ENCODE measurements around the gene GALNT8. TPM values are rescaled to one million over a fixed set of nuclear protein-coding genes. Genes with fewer than 3 reads are reported as not detected.

GALNT8 gene
- total RNA-seq, 1 donor from 2014 or later: not detected

DNA sequence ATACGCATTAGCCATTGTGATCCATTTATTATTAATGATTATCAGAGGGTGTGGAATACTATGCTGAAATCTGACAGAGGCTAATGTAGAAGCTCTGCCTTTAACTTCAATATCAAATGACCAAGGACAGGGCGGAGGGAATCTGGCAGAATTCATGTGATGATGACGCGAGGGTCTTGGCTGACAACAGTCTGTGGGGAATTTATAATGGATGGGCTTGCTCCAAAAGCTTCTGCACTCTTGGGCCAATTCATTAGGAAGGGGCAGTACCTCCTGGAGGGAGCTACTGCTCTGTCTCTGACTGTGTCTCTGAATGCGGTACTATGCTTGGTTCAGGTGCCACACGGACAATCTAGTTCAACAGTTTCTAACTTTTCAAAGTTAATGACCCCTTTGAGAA lies 46.2 kb downstream of the GALNT8 start:
- intact Hi-C loops (cut with DNase I): no loop called here
- TF ChIP-seq, protein P1, sequence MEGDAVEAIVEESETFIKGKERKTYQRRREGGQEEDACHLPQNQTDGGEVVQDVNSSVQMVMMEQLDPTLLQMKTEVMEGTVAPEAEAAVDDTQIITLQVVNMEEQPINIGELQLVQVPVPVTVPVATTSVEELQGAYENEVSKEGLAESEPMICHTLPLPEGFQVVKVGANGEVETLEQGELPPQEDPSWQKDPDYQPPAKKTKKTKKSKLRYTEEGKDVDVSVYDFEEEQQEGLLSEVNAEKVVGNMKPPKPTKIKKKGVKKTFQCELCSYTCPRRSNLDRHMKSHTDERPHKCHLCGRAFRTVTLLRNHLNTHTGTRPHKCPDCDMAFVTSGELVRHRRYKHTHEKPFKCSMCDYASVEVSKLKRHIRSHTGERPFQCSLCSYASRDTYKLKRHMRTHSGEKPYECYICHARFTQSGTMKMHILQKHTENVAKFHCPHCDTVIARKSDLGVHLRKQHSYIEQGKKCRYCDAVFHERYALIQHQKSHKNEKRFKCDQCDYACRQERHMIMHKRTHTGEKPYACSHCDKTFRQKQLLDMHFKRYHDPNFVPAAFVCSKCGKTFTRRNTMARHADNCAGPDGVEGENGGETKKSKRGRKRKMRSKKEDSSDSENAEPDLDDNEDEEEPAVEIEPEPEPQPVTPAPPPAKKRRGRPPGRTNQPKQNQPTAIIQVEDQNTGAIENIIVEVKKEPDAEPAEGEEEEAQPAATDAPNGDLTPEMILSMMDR (IDR thresholded peaks at IDR 0.05): no peak
- no peak for DNase-seq (ENCODE audit: low spot score in 2 of 2)
- no peaks in the 10 kb centered on the region for H3K27me3 ChIP-seq
- H3K27ac ChIP-seq: no peak overlapping the region
- no peaks in the 10 kb centered on the region for H3K9me3 ChIP-seq
- no peaks in the 10 kb centered on the region for H3K36me3 ChIP-seq
- no peak overlapping the region for H3K4me3 ChIP-seq
- peaks cover 0 to 5% of the 10 kb centered on the region in 2 donors for H3K4me1 ChIP-seq

DNA sequence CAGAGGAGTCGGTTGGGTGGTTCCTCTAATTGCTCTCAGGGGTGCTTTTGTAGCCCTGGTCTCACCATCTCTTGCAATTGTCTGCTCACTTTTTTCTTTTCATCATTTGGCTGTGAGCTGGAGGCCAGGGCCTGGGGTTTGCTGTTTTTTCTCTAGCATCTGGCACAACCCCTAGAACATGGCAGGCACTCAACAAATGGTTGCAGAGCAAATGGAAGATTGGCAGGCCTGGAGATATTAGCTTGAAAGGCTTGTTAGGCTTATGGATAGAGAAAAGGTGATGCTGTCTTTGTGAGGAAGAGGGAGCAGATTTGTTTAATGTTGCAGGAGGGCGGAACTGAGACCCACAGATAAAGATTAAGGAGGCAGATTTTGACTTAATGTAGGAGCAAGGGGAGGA lies 47.0 kb downstream of the GALNT8 start:
- H3K36me3 ChIP-seq: no peaks in the 10 kb centered on the region
- no peak overlapping the region for H3K27ac ChIP-seq
- no peaks in the 10 kb centered on the region for H3K27me3 ChIP-seq
- intact Hi-C loops (cut with DNase I): no loop called here
- TF ChIP-seq, protein P1 (IDR thresholded peaks at IDR 0.05): no peak
- no peak overlapping the region for H3K4me3 ChIP-seq
- no peak for DNase-seq (ENCODE audit: low spot score in 2 of 2)
- no peaks in the 10 kb centered on the region for H3K9me3 ChIP-seq
- H3K4me1 ChIP-seq: peaks cover 0 to 5% of the 10 kb centered on the region in 2 donors

DNA sequence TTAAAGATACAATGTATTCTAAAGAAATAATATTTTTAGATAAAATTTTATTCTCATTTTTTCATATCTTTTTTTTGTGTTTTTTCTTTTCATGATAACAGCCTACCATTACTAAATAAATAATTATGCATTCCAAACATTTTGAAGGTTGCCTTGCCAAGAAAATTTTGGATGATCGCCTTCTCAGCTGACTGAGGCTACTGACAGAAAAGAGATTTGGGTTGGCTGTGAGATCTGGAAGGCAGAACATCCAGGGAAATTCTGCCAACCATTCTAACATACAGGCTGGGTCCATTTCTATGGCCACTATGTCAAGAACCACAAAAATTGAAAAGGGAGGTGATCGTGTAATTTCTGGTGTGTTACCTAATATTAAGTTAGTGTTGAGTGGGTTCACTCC lies 48.1 kb downstream of the GALNT8 start:
- intact Hi-C loops (cut with DNase I): no loop called here
- no peak overlapping the region for H3K27ac ChIP-seq

DNA sequence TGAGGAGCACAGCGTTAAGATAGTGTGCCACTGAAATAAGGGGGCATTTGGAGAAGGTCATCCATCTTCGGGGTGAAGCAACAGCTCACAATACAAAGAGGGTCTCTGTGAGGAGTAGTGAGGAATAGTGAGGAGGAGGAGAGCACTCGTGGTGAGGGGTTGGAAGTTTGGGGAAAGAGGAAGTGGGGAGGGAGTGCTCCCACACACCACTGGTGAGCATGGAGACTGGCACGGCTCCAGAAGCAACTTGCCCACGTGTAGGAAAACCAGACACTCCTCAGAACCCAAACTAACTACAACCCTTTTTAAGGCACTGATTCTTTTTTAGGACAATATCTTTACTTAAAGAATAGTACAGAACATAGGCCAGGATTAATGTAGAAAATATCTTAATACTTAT lies 48.9 kb downstream of the GALNT8 start:
- H3K4me3 ChIP-seq: no peak overlapping the region
- DNase-seq (ENCODE audit: low spot score in 2 of 2): no peak
- intact Hi-C loops (cut with DNase I): no loop called here
- no peaks in the 10 kb centered on the region for H3K36me3 ChIP-seq
- no peaks in the 10 kb centered on the region for H3K27me3 ChIP-seq
- TF ChIP-seq, protein P1 (IDR thresholded peaks at IDR 0.05): no peak
- no peak overlapping the region for H3K27ac ChIP-seq
- peaks cover 0 to 5% of the 10 kb centered on the region in 2 donors for H3K4me1 ChIP-seq
- no peaks in the 10 kb centered on the region for H3K9me3 ChIP-seq

More for the DNA sequence above, 48.1 kb downstream of the GALNT8 start:
- DNase-seq (ENCODE audit: low spot score in 2 of 2): no peak
- H3K4me3 ChIP-seq: no peak overlapping the region
- peaks cover 0 to 5% of the 10 kb centered on the region in 2 donors for H3K4me1 ChIP-seq
- TF ChIP-seq, protein P1 (IDR thresholded peaks at IDR 0.05): no peak
- H3K27me3 ChIP-seq: no peaks in the 10 kb centered on the region
- no peaks in the 10 kb centered on the region for H3K9me3 ChIP-seq
- no peaks in the 10 kb centered on the region for H3K36me3 ChIP-seq

DNA sequence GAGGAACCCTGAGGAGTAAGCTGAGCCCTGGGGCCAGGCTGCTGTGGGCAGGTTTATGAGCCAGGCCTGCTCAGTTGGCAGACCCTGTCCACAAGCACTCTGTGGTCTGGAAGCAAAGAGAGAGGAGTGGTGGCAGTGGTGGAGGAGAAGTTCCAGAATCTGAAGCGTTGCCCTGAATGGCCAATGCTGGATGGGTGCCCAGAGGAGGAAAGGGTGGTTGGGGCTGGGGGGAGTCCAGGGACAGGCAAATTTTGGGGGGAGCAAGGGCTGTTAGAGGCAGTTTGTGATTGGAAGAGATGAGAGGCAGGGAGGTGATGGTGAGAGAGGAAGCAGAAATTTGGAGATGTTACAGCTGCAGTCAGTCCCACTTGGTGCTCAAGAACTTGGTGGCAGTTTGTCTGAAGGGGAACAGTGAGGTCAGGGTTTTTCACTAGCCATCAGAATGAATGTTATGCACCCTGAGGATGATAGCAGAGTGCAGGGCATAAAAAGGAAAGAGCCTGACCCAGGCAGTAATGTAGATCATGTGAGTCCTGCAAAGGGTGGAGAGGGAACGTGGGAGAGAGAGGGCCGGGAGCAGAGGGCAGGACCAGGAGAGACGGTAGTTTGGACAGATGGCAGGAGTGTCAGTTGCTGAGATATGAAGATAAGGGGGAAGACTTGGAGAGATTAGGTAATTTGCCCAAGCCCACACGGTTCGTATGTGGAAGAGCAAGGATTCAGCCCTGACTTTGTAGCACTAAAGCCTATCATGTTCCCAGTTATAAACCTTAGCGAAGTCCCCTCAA lies 51.2 kb downstream of the GALNT8 start:
- no peak overlapping the region for H3K4me3 ChIP-seq
- no peak for DNase-seq (ENCODE audit: low spot score in 2 of 2)
- peaks cover 0 to 5% of the 10 kb centered on the region in 2 donors for H3K4me1 ChIP-seq
- no peaks in the 10 kb centered on the region for H3K9me3 ChIP-seq
- TF ChIP-seq, protein P1 (IDR thresholded peaks at IDR 0.05): no peak
- H3K27me3 ChIP-seq: no peaks in the 10 kb centered on the region
- intact Hi-C loops (cut with DNase I): no loop called here
- no peak overlapping the region for H3K27ac ChIP-seq
- no peaks in the 10 kb centered on the region for H3K36me3 ChIP-seq

Data from ascending aorta (tissue), 2 donors.